ENCODE data around the gene PAPPA. TPM values are rescaled to one million over a fixed set of nuclear protein-coding genes. Genes with fewer than 3 reads are reported as not detected.

Gene PAPPA
- total and polyA plus RNA-seq, 9 donors, result 0.61 to 5.5 (median 2.6) TPM

DNA sequence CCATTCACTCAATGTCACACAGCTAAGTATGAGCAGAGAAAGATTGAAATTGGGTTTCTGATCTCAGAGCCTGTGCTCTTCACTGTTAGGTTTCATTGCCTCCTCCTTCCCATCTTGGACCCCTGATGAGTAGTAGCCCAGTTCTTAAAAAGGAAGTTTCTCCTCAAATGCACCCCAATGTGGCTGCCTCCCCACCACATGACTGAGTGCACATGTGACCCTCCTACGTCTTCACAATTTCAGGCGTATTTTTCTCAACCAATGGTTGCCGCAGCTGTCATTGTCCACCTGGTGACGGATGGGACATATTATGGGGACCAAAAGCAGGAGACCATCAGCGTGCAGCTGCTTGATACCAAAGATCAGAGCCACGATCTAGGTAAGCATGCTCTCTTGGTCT lies 178.5 kb downstream of the PAPPA start:
- Histone ChIP-seq H3K4me3 (no peak overlapping the region), H3K9me3 (no peaks in the 10 kb centered on the region), H3K27ac (no peak overlapping the region), H3K4me1 (ENCODE audit: insufficient read depth) (peaks cover 7% of the 10 kb centered on the region), H3K36me3 (no peaks in the 10 kb centered on the region), H3K27me3 (no peaks in the 10 kb centered on the region)
- intact Hi-C loops (cut with DNase I), result no loop called here
- no peak for DNase-seq
- 95 to 98% (median 95%) methylated on average over 6 of the region's 6 CpGs for WGBS, 3 donors
- no peak for TF ChIP-seq EP300 (IDR thresholded peaks at IDR 0.05)
- TF ChIP-seq, protein P1, sequence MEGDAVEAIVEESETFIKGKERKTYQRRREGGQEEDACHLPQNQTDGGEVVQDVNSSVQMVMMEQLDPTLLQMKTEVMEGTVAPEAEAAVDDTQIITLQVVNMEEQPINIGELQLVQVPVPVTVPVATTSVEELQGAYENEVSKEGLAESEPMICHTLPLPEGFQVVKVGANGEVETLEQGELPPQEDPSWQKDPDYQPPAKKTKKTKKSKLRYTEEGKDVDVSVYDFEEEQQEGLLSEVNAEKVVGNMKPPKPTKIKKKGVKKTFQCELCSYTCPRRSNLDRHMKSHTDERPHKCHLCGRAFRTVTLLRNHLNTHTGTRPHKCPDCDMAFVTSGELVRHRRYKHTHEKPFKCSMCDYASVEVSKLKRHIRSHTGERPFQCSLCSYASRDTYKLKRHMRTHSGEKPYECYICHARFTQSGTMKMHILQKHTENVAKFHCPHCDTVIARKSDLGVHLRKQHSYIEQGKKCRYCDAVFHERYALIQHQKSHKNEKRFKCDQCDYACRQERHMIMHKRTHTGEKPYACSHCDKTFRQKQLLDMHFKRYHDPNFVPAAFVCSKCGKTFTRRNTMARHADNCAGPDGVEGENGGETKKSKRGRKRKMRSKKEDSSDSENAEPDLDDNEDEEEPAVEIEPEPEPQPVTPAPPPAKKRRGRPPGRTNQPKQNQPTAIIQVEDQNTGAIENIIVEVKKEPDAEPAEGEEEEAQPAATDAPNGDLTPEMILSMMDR (IDR thresholded peaks at IDR 0.05), result no peak
- TF ChIP-seq POLR2A (IDR thresholded peaks at IDR 0.05), result no peak

DNA sequence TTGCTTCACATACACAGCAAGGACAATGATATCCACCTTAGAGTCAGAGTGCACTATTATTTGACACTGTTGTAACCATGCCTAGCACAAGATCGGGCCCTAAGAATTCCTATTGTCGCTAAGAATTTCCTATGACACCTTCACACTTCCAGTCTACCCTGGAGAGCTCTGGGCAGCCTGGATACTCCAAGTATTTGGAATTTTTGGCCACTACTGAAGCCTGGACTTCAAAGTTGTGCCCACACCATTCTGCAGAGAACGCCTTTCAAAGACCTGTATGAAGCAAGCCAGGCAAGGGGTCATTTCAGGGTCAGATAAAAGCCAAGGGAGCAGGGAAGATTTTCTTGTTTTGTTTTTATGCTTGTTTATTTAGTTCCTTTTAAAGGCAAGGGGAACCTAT lies 179.7 kb downstream of the PAPPA start:
- Histone ChIP-seq H3K36me3 (no peaks in the 10 kb centered on the region), H3K27me3 (no peaks in the 10 kb centered on the region), H3K4me3 (no peak overlapping the region), H3K27ac (no peak overlapping the region), H3K4me1 (ENCODE audit: insufficient read depth) (no peaks in the 10 kb centered on the region), H3K9me3 (no peaks in the 10 kb centered on the region)
- TF ChIP-seq, protein P1 (IDR thresholded peaks at IDR 0.05), result no peak
- TF ChIP-seq POLR2A (IDR thresholded peaks at IDR 0.05) (no peak), EP300 (IDR thresholded peaks at IDR 0.05) (no peak)
- DNase-seq, result no peak
- intact Hi-C loops (cut with DNase I), result no loop called here
- WGBS, 3 donors, result 93 to 95% (median 95%) methylated on average over 3 of the region's 3 CpGs

DNA sequence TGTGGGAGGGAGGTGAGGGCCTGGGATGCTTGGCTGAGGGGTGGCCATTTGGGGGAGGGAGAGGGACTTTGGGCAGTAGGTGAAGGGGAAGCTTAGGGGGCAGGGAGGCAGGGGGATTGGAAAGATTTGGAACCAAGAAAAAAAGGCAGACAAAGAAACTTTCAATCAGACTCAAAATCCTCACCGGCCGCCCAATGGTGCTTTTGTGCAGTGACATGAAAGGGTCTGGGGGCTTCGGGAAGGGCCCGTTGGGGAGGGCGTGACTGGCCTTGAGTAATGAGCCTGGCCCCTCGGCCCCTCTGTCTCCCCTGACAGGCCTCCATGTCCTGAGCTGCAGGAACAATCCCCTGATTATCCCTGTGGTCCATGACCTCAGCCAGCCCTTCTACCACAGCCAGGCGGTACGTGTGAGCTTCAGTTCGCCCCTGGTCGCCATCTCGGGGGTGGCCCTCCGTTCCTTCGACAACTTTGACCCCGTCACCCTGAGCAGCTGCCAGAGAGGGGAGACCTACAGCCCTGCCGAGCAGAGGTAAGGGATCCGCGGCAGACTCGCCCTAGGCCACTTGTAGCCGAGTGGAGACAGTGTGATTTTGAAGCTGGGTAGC lies 181.1 kb downstream of the PAPPA start:
- no peaks in the 10 kb centered on the region for H3K36me3 ChIP-seq
- intact Hi-C loops (cut with DNase I), result no loop called here
- TF ChIP-seq POLR2A (IDR thresholded peaks at IDR 0.05) (no peak), EP300 (IDR thresholded peaks at IDR 0.05) (no peak)
- TF ChIP-seq, protein P1 (IDR thresholded peaks at IDR 0.05), result no peak

DNA sequence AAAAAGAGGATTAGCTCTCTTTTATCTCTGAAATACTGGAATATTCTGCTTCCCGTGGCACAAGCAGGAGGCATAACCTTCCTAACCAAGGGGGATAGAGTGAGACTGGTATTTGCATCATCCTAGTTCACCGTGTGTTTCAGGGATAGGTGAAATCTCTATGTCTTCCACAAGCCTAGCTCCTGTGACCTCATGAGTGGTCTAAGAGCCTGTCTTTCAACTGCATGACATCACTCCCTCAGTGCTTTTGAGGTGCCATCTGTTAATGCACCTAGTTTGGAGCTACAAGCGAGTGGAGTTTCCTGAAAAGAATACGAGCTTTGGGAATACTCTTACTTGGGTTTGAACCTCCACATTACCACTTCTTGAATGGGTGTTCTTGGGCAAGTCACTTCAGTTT lies 181.8 kb downstream of the PAPPA start:
- H3K36me3 ChIP-seq, result no peaks in the 10 kb centered on the region
- no peaks in the 10 kb centered on the region for H3K4me1 ChIP-seq (ENCODE audit: insufficient read depth)
- H3K27me3 ChIP-seq, result no peaks in the 10 kb centered on the region
- H3K9me3 ChIP-seq, result no peaks in the 10 kb centered on the region
- no peak overlapping the region for H3K27ac ChIP-seq
- intact Hi-C loops (cut with DNase I), result no loop called here
- 91 to 93% (median 91%) methylated on average over 4 of the region's 4 CpGs for WGBS, 3 donors
- TF ChIP-seq POLR2A (IDR thresholded peaks at IDR 0.05), result no peak
- TF ChIP-seq, protein P1 (IDR thresholded peaks at IDR 0.05), result no peak
- no peak for TF ChIP-seq EP300 (IDR thresholded peaks at IDR 0.05)
- no peak overlapping the region for H3K4me3 ChIP-seq
- no peak for DNase-seq

More for the DNA sequence above, 181.1 kb downstream of the PAPPA start:
- Histone ChIP-seq H3K27ac (no peak overlapping the region), H3K4me3 (no peak overlapping the region), H3K27me3 (no peaks in the 10 kb centered on the region), H3K4me1 (ENCODE audit: insufficient read depth) (no peaks in the 10 kb centered on the region), H3K9me3 (no peaks in the 10 kb centered on the region)
- no peak for DNase-seq
- WGBS, 3 donors, result 77 to 81% (median 78%) methylated on average over 19 of the region's 19 CpGs
